Measurements from ENCODE around the gene IWS1.
"Not testable (repeated sequence)": the region's sequence is repeated elsewhere in the genome, so short reads cannot be mapped to it uniquely, and the experiment has no call there.

The IWS1 gene

GRCh38 chr2:127560201-127560930 lies 34.1 kb upstream of the IWS1 start:
- DNase-seq, result no peak

- DNase-seq, result no peak
Measured at GRCh38 chr2:127559454-127559853, 33.2 kb upstream of the IWS1 start.

GRCh38 chr2:127558911-127559310 lies 32.6 kb upstream of the IWS1 start:
- no peak for DNase-seq

GRCh38 chr2:127552846-127553245 lies 26.6 kb upstream of the IWS1 start:
- DNase-seq, result no peak

GRCh38 chr2:127552336-127552735 lies 26.0 kb upstream of the IWS1 start:
- DNase-seq, result no peak

GRCh38 chr2:127551221-127551930 lies 25.1 kb upstream of the IWS1 start:
- no peak for DNase-seq

- DNase-seq, result no peak
Measured at GRCh38 chr2:127546797-127547196, 20.5 kb upstream of the IWS1 start.

GRCh38 chr2:127545796-127546195 lies 19.5 kb upstream of the IWS1 start:
- no peak for DNase-seq

GRCh38 chr2:127545189-127545588 lies 18.9 kb upstream of the IWS1 start:
- DNase-seq, result no peak

- DNase-seq, result not testable (repeated sequence)
Measured at GRCh38 chr2:127543013-127543501, 16.8 kb upstream of the IWS1 start.

GRCh38 chr2:127542231-127542630 lies 15.9 kb upstream of the IWS1 start:
- DNase-seq, result peak; percentile 28

- no peak for DNase-seq
Measured at GRCh38 chr2:127541809-127542208, 15.5 kb upstream of the IWS1 start.

GRCh38 chr2:127537644-127538043 lies 11.4 kb upstream of the IWS1 start:
- no peak for DNase-seq

- no peak for DNase-seq
Measured at GRCh38 chr2:127536707-127537541, 10.6 kb upstream of the IWS1 start.

- no peak for DNase-seq
Measured at GRCh38 chr2:127535918-127536317, 9.6 kb upstream of the IWS1 start.

GRCh38 chr2:127535422-127535901 lies 9.2 kb upstream of the IWS1 start, which contains the start of gene MYO7B:
Gene MYO7B, plus strand, starts transcription at chr2:127535683. Its CDS starts 24,040 bp downstream, at chr2:127559723.
- peak; percentile 88 for DNase-seq

- no peak for DNase-seq
Measured at GRCh38 chr2:127532296-127532695, 6.0 kb upstream of the IWS1 start.

GRCh38 chr2:127531221-127531648 lies 4.9 kb upstream of the IWS1 start:
- no peak for DNase-seq

- no peak for DNase-seq
Measured at GRCh38 chr2:127530245-127531140, 4.2 kb upstream of the IWS1 start.

- not testable (repeated sequence) for DNase-seq
Measured at GRCh38 chr2:127529416-127529815, 3.1 kb upstream of the IWS1 start.

GRCh38 chr2:127528487-127528886 lies 2.2 kb upstream of the IWS1 start:
- no peak for DNase-seq

Measured in COR-L47 (cell line).